Measurements from ENCODE around the gene DNASE1L3.

- TF ChIP-seq, protein P1, sequence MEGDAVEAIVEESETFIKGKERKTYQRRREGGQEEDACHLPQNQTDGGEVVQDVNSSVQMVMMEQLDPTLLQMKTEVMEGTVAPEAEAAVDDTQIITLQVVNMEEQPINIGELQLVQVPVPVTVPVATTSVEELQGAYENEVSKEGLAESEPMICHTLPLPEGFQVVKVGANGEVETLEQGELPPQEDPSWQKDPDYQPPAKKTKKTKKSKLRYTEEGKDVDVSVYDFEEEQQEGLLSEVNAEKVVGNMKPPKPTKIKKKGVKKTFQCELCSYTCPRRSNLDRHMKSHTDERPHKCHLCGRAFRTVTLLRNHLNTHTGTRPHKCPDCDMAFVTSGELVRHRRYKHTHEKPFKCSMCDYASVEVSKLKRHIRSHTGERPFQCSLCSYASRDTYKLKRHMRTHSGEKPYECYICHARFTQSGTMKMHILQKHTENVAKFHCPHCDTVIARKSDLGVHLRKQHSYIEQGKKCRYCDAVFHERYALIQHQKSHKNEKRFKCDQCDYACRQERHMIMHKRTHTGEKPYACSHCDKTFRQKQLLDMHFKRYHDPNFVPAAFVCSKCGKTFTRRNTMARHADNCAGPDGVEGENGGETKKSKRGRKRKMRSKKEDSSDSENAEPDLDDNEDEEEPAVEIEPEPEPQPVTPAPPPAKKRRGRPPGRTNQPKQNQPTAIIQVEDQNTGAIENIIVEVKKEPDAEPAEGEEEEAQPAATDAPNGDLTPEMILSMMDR (IDR thresholded peaks at IDR 0.05), result no peak
- TF ChIP-seq POLR2A (IDR thresholded peaks at IDR 0.05), result no peak
Observed at GRCh38 chr3:58179235-58180098, 31.3 kb downstream of the DNASE1L3 start.

All from prostate gland (tissue), 2 donors.